ENCODE data around the gene EVX2.

DNA sequence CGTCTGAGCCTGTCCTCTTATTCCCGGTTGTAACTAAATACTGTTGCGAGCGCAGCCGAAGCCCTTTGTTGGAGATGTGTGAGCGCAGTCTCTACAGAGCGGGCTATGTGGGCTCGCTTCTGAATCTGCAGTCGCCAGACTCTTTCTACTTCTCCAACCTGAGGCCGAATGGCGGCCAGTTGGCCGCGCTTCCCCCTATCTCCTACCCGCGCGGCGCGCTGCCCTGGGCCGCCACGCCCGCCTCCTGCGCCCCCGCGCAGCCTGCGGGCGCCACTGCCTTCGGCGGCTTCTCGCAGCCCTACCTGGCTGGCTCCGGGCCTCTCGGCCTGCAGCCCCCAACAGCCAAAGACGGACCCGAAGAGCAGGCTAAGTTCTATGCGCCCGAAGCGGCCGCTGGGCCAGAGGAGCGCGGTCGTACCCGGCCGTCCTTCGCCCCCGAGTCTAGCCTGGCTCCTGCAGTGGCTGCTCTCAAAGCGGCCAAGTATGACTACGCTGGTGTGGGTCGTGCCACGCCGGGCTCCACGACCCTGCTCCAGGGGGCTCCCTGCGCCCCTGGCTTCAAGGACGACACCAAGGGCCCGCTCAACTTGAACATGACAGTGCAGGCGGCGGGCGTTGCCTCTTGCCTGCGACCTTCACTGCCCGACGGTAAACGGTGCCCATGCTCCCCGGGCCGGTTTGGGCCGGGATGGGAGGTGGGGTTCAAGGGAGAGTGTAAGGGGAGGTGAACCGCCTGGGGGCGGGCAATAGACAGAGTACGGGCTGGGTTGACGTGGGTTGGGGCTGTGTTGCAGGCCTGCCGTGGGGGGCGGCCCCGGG lies 16.2 kb upstream of the EVX2 start, which contains the start of gene HOXD12:
- TF ChIP-seq, protein P1, sequence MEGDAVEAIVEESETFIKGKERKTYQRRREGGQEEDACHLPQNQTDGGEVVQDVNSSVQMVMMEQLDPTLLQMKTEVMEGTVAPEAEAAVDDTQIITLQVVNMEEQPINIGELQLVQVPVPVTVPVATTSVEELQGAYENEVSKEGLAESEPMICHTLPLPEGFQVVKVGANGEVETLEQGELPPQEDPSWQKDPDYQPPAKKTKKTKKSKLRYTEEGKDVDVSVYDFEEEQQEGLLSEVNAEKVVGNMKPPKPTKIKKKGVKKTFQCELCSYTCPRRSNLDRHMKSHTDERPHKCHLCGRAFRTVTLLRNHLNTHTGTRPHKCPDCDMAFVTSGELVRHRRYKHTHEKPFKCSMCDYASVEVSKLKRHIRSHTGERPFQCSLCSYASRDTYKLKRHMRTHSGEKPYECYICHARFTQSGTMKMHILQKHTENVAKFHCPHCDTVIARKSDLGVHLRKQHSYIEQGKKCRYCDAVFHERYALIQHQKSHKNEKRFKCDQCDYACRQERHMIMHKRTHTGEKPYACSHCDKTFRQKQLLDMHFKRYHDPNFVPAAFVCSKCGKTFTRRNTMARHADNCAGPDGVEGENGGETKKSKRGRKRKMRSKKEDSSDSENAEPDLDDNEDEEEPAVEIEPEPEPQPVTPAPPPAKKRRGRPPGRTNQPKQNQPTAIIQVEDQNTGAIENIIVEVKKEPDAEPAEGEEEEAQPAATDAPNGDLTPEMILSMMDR (IDR thresholded peaks at IDR 0.05) = no peak
- no peak for TF ChIP-seq ZFX (IDR thresholded peaks at IDR 0.05; ENCODE audit: borderline replicate concordance)

Measured in 22Rv1 (cell line).